ENCODE measurements around the gene PKDREJ.

DNA sequence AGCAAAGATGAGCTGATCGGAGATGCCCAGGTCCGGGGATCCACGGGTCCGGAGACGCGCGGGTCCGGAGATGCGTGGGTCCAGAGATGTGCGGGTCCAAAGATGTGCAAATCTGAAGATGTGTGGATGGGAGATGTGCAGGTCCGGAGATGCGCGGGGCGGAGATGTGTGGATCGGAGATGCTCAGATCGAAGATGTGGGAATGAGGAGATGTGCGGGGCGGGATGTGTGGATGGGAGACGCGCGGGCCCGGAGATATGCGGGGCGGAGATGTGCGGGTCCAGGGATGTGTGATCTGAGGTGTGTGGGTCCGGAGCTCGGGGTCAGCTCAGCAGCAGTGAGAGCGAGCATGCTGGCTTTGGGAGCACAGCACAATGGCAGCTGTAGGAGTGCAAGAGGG, 48.5 kb downstream of the PKDREJ start:
- TF ChIP-seq, protein P1, sequence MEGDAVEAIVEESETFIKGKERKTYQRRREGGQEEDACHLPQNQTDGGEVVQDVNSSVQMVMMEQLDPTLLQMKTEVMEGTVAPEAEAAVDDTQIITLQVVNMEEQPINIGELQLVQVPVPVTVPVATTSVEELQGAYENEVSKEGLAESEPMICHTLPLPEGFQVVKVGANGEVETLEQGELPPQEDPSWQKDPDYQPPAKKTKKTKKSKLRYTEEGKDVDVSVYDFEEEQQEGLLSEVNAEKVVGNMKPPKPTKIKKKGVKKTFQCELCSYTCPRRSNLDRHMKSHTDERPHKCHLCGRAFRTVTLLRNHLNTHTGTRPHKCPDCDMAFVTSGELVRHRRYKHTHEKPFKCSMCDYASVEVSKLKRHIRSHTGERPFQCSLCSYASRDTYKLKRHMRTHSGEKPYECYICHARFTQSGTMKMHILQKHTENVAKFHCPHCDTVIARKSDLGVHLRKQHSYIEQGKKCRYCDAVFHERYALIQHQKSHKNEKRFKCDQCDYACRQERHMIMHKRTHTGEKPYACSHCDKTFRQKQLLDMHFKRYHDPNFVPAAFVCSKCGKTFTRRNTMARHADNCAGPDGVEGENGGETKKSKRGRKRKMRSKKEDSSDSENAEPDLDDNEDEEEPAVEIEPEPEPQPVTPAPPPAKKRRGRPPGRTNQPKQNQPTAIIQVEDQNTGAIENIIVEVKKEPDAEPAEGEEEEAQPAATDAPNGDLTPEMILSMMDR (IDR thresholded peaks at IDR 0.05): no peak
- TF ChIP-seq POLR2A (IDR thresholded peaks at IDR 0.05) (no peak), POLR2AphosphoS5 (IDR thresholded peaks at IDR 0.05) (no peak), EP300 (IDR thresholded peaks at IDR 0.05) (no peak)
